Endodermal cell (in vitro differentiated cells): ENCODE results near the gene SLC6A9. TPM values are rescaled to one million over a fixed set of nuclear protein-coding genes. Genes with fewer than 3 reads are reported as not detected.
A peak's percentile ranks its signal among the peaks of the same experiment; 100 is the strongest.

Experiments used
- DNase-seq: peaks from one replicate; pipeline ENCODE4 v3.0.0-alpha.2; 2017
- H3K27ac ChIP-seq: 2 replicates; pipeline ENCODE4 v1.5.1; 2013; ENCODE audit warnings: mild to moderate bottlenecking, low read depth, low read length, moderate library complexity
- H3K27me3 ChIP-seq: 2 replicates; pipeline ENCODE4 v1.6.1; 2013; ENCODE audit warnings: mild to moderate bottlenecking, low read length, moderate library complexity; ENCODE audit not compliant: insufficient read depth, control insufficient read depth, poor library complexity, severe bottlenecking
- H3K36me3 ChIP-seq: 2 replicates; pipeline ENCODE4 v1.7.0; 2013; ENCODE audit warnings: mild to moderate bottlenecking, low read length, moderate library complexity; ENCODE audit not compliant: control insufficient read depth, insufficient read depth
- H3K4me1 ChIP-seq: one replicate; pipeline ENCODE4 v1.7.0; 2013; ENCODE audit warnings: low read length; ENCODE audit not compliant: control insufficient read depth, insufficient read depth
- H3K4me3 ChIP-seq: 2 replicates; pipeline ENCODE4 v1.5.1; 2013; ENCODE audit warnings: mild to moderate bottlenecking, low read length, moderate library complexity
- H3K9ac ChIP-seq: 2 replicates; pipeline ENCODE4 v1.6.1; 2013; ENCODE audit warnings: mild to moderate bottlenecking, low read length, moderate library complexity; ENCODE audit not compliant: poor library complexity, severe bottlenecking; ENCODE audit errors: extremely low read depth
- H3K9me3 ChIP-seq: 2 replicates; pipeline ENCODE4 v1.6.1; 2013; ENCODE audit warnings: mild to moderate bottlenecking, low read length, moderate library complexity; ENCODE audit not compliant: control insufficient read depth
- H3K27ac Mint-ChIP-seq: 2 replicates; pipeline ENCODE4 v1.8.0; 2020; ENCODE audit warnings: mixed read lengths
- H3K27me3 Mint-ChIP-seq: 2 replicates; pipeline ENCODE4 v1.8.0; 2021; ENCODE audit warnings: mild to moderate bottlenecking, mixed read lengths; ENCODE audit not compliant: insufficient read depth
- H3K36me3 Mint-ChIP-seq: 2 replicates; pipeline ENCODE4 v1.8.0; 2020; ENCODE audit warnings: low read depth, mixed read lengths
- H3K4me1 Mint-ChIP-seq: 2 replicates; pipeline ENCODE4 v1.8.0; 2020; ENCODE audit warnings: mixed read lengths
- H3K4me3 Mint-ChIP-seq: 2 replicates; pipeline ENCODE4 v1.8.0; 2020; ENCODE audit warnings: mild to moderate bottlenecking, moderate library complexity, mixed read lengths
- H3K9me3 Mint-ChIP-seq: 2 replicates; pipeline ENCODE4 v1.8.0; 2020; ENCODE audit warnings: mild to moderate bottlenecking, mixed read lengths
- WGBS, 2 experiments: methylation state at CpG; one replicate each; pipeline versions ENCODE4 v1.1.5 to v1.1.7; 2013; ENCODE audit warnings: missing lambda C conversion rate in 2 of 2, mixed read lengths in 1 of 2; ENCODE audit not compliant: insufficient coverage in 1 of 2, insufficient read length in 1 of 2; 5-methylcytosine and 5-hydroxymethylcytosine counted together
- total RNA-seq, 2 donors: library from RNA; stranded (reverse); fragmentation: NEBNext Ultra II Directional in 1 of 2; extraction: Animal tissue kit (Norgen Biotek cat#: 25700) in 1 of 2; gene quantifications; 2 replicates in 1 of 2; 3 replicates in 1 of 2; pipeline ENCODE4 v1.2.1, GENCODE V29; 2021
- TF ChIP-seq, protein P1 (sequence below): fragments of 200-600 bp; sonication (generic); conservative IDR thresholded peaks from 2 replicates; pipeline ENCODE4 v1.5.0; 2021; ENCODE audit warnings: antibody characterized with exemption, mild to moderate bottlenecking

SLC6A9 gene
- total RNA-seq, 2 donors from 2014 or later, result 5.7 to 11.4 TPM

DNA sequence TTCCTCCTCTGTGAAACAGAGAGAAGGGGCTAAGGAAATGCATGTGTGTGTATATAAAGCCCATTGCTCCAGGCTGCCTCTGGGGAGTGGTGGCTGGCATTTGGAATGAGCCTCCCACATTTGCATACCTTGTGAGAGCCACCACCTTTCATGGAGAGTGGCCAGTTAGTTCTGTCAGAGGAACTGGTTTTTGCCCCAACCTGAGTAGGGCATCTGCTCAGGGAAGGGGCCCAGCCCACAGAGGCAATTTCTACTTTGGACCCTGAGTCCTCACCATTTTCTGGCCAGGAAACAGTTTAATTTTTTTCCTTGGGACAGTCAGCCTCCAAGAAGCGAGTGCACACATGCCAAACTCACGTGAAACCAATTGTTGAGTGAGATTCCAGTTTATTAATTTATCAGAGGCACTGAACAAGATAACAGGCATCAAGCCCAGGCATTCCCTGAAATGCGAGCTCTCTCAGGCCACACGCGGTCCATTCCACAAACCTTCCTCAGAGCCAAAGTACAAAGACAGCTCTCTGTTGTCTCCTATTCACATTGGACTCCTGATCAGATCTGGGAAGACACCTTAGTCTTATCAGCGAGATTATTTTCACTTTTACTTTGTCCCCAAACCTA lies 1.0 kb upstream of the SLC6A9 start:
- peak overlapping the region; percentile 93 for H3K27ac ChIP-seq
- no peaks in the 10 kb centered on the region for H3K27me3 ChIP-seq
- no peaks in the 10 kb centered on the region for H3K36me3 Mint-ChIP-seq
- 85 to 86% methylated on average over 6 of the region's 6 CpGs for WGBS, 2 experiments
- H3K4me1 Mint-ChIP-seq, result peaks cover 30% of the 10 kb centered on the region
- peaks cover 13% of the 10 kb centered on the region for H3K4me1 ChIP-seq
- H3K9ac ChIP-seq, result no peak overlapping the region
- DNase-seq, result no peak
- H3K27ac Mint-ChIP-seq, result no peak overlapping the region
- TF ChIP-seq, protein P1, sequence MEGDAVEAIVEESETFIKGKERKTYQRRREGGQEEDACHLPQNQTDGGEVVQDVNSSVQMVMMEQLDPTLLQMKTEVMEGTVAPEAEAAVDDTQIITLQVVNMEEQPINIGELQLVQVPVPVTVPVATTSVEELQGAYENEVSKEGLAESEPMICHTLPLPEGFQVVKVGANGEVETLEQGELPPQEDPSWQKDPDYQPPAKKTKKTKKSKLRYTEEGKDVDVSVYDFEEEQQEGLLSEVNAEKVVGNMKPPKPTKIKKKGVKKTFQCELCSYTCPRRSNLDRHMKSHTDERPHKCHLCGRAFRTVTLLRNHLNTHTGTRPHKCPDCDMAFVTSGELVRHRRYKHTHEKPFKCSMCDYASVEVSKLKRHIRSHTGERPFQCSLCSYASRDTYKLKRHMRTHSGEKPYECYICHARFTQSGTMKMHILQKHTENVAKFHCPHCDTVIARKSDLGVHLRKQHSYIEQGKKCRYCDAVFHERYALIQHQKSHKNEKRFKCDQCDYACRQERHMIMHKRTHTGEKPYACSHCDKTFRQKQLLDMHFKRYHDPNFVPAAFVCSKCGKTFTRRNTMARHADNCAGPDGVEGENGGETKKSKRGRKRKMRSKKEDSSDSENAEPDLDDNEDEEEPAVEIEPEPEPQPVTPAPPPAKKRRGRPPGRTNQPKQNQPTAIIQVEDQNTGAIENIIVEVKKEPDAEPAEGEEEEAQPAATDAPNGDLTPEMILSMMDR, result no peak
- H3K9me3 Mint-ChIP-seq, result no peaks in the 10 kb centered on the region
- peak overlapping the region; percentile 93 for H3K4me3 ChIP-seq
- H3K27me3 Mint-ChIP-seq, result peaks cover 8% of the 10 kb centered on the region
- peak overlapping the region; percentile 78 for H3K4me3 Mint-ChIP-seq
- H3K36me3 ChIP-seq, result no peaks in the 10 kb centered on the region
- H3K9me3 ChIP-seq, result no peaks in the 10 kb centered on the region

DNA sequence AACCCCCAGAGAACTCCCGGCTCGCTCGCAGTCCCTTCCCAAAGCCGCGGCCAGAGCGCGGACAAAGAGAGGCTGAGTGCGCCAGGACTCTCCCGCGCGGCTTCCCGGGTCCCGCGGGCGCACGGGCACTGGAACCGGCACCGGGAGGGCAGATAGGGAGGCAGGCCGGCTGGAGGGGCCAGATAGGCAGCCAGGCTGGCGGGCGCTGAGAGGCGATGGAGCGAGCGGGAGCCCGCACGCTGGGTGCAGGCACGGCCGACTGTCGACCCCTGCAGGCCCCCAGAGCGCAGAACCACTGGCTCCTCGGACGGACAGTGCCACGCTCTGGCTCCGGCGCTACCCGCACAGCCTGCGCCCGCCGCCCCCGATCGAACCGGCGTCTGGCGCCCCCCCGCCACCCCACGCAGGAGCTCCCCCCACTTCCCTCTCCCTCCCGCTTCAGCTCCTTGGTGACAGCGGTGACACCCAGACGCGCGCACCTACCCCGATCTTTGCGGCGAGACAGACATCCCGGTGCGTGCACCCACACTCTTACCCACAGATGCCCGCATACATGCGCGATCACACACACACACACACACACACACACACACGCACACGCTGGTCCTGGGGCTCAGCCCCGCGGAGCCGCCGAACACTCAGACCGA lies 534 bp downstream of the SLC6A9 start:
- peak overlapping the region; percentile 90 for H3K27ac Mint-ChIP-seq
- 0 to 1% methylated on average over 17 to 66 of the region's 66 CpGs for WGBS, 2 experiments
- H3K27me3 ChIP-seq, result no peaks in the 10 kb centered on the region
- H3K27me3 Mint-ChIP-seq, result peaks cover 8% of the 10 kb centered on the region
- no peaks in the 10 kb centered on the region for H3K36me3 Mint-ChIP-seq
- H3K4me3 Mint-ChIP-seq, result peak overlapping the region; percentile 78
- H3K9ac ChIP-seq, result peak overlapping the region; percentile 64
- TF ChIP-seq, protein P1, result peak; percentile 64
- H3K9me3 Mint-ChIP-seq, result no peaks in the 10 kb centered on the region
- peak; percentile 90 for DNase-seq
- H3K4me3 ChIP-seq, result peak overlapping the region; percentile 93
- no peaks in the 10 kb centered on the region for H3K9me3 ChIP-seq
- peaks cover 7% of the 10 kb centered on the region for H3K4me1 ChIP-seq
- peak overlapping the region; percentile 93 for H3K27ac ChIP-seq
- peaks cover 24% of the 10 kb centered on the region for H3K4me1 Mint-ChIP-seq
- no peaks in the 10 kb centered on the region for H3K36me3 ChIP-seq

DNA sequence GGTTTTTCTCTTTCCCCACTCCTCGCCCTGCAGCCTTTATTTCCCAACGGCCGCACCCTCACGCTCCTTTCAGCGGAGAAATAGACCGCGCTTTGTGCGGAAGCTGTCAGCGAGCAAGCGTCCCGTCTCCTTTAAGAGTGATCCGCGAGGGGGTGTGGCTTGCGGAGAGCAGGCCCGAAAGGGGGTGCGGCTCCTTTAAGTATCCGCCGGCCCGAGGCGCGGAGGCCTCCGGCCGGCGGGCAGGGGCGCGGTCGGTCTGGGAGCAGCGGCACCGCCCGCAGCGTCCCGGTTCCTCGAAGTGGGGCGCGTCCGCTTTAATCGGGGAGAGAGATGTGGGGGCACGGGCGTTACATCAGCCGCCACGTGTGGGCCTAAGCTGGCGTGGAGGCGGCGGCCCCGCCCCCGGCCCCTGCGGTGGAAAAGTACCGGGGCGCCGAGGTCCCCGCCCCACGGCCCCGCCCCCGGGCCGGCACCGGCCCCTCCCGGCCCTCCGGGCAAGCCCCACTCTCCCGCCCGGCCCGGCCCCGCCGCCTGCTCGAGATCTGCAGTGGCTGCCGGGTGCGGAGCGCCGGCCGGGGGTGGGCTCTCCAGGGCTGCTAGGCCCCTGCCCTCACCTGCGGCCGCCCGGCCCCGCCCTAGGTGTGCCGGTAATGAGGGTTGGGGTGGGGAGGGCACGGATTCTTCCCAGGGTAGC lies 1.2 kb downstream of the SLC6A9 start:
- peak overlapping the region; percentile 93 for H3K27ac ChIP-seq
- peak overlapping the region; percentile 64 for H3K9ac ChIP-seq
- TF ChIP-seq, protein P1, result no peak
- peak overlapping the region; percentile 86 for H3K27ac Mint-ChIP-seq
- H3K4me1 Mint-ChIP-seq, result peaks cover 26% of the 10 kb centered on the region
- H3K9me3 Mint-ChIP-seq, result no peaks in the 10 kb centered on the region
- H3K4me3 Mint-ChIP-seq, result peak overlapping the region; percentile 78
- no peaks in the 10 kb centered on the region for H3K36me3 ChIP-seq
- H3K27me3 Mint-ChIP-seq, result peaks cover 8% of the 10 kb centered on the region
- DNase-seq, result peak; percentile 95
- H3K4me1 ChIP-seq, result peaks cover 7% of the 10 kb centered on the region
- WGBS, 2 experiments, result 0 to 1% methylated on average over 9 to 75 of the region's 75 CpGs
- no peaks in the 10 kb centered on the region for H3K9me3 ChIP-seq
- H3K36me3 Mint-ChIP-seq, result no peaks in the 10 kb centered on the region
- peak overlapping the region; percentile 93 for H3K4me3 ChIP-seq
- no peaks in the 10 kb centered on the region for H3K27me3 ChIP-seq
